GM12878 (cell line): Measurements from ENCODE around the gene PSG1. TPM values are rescaled to one million over a fixed set of nuclear protein-coding genes. Genes with fewer than 3 reads are reported as not detected.
"Not testable (repeated sequence)": the region's sequence is repeated elsewhere in the genome, so short reads cannot be mapped to it uniquely, and the experiment has no call there.

Experiments used
- ATAC-seq: fragments of 200-7000 bp; cut with Tn5 transposase; 3 replicates; pipeline ENCODE4 v1.9.1; 2020; ENCODE audit warnings: mild to moderate bottlenecking, moderate library complexity
- BruUV-seq: library from RNA; stranded (reverse); fragments of 400-500 nt; replicated peaks from 2 replicates; lab custom pipeline; 2021; lab: Mats Ljungman, UMichigan
- CTCF ChIA-PET: fragments of 300-600 bp; sonication (Branson Sonifier 250); formaldehyde crosslinking; extraction: SDS; loops from one replicate; lab custom pipeline; 2021; ENCODE audit warnings: inconsistent platforms; lab: Yijun Ruan, JAX
- POLR2A ChIA-PET: fragments of 350-600 bp; formaldehyde crosslinking; extraction: SDS; loops from one replicate; lab custom pipeline; 2021; ENCODE audit warnings: inconsistent platforms; lab: Charles Lee
- RAD21 ChIA-PET: fragments of 300-600 bp; sonication (Branson Sonifier 250); formaldehyde crosslinking; loops from one replicate; lab custom pipeline; 2023; ENCODE audit warnings: antibody characterized with exemption; ENCODE audit not compliant: unreplicated experiment; lab: Charles Lee
- SMC1A ChIA-PET: fragments of 300-600 bp; sonication (Branson Sonifier 250); formaldehyde crosslinking; loops from one replicate; lab custom pipeline; 2023; ENCODE audit not compliant: unreplicated experiment, uncharacterized antibody; lab: Charles Lee
- DNase-seq: peaks from one replicate; pipeline ENCODE4 v3.0.0-alpha.2; 2011; ENCODE audit warnings: low read depth, low spot score
- FAIRE-seq: peaks from 3 replicates; lab custom pipeline; 2011; peaks lifted over from hg19 to GRCh38; lab: Jason Lieb, UNC
- H2AFZ ChIP-seq: 2 replicates; pipeline ENCODE4 v1.6.0; 2011; ENCODE audit warnings: low read depth, low read length, control low read depth; ENCODE audit not compliant: control insufficient read depth
- H3K27ac ChIP-seq: 2 replicates; pipeline ENCODE4 v1.5.1; 2011; ENCODE audit warnings: control low read depth; ENCODE audit not compliant: control insufficient read depth, insufficient read depth
- H3K27me3 ChIP-seq, 2 experiments: replicated peaks in 1 of 2; 2 replicates each; pipeline versions ENCODE4 v1.6.0 to v1.6.1; 2011; ENCODE audit warnings: low read length in 1 of 2; ENCODE audit not compliant: control insufficient read depth in 2 of 2, insufficient read depth in 2 of 2
- H3K36me3 ChIP-seq, 2 experiments: 2 replicates each; pipeline ENCODE4 v1.5.1; 2011; ENCODE audit warnings: low read length in 1 of 2; ENCODE audit not compliant: control insufficient read depth in 2 of 2, insufficient read depth in 2 of 2
- H3K4me1 ChIP-seq: 2 replicates; pipeline ENCODE4 v1.6.1; 2011; ENCODE audit warnings: mild to moderate bottlenecking, low read length, moderate library complexity, mixed read lengths; ENCODE audit not compliant: control insufficient read depth, insufficient read depth
- H3K4me2 ChIP-seq: 2 replicates; pipeline ENCODE4 v1.6.0; 2011; ENCODE audit warnings: control low read depth; ENCODE audit not compliant: control insufficient read depth, insufficient read depth
- H3K4me3 ChIP-seq: fragments of 200-600 bp; sonication (generic); 2 replicates; pipeline ENCODE4 v1.5.1; 2016
- H3K79me2 ChIP-seq: 2 replicates; pipeline ENCODE4 v1.6.0; 2011; ENCODE audit warnings: low read length; ENCODE audit not compliant: control insufficient read depth, insufficient read depth
- H3K9ac ChIP-seq: 2 replicates; pipeline ENCODE4 v1.8.0; 2011; ENCODE audit warnings: low read length, control low read depth, mixed read lengths; ENCODE audit not compliant: control insufficient read depth, insufficient read depth
- H3K9me3 ChIP-seq: replicated peaks from 3 replicates; pipeline ENCODE4 v1.5.1; 2011; ENCODE audit warnings: mild to moderate bottlenecking, low read length; ENCODE audit not compliant: control insufficient read depth, insufficient read depth
- H4K20me1 ChIP-seq: 2 replicates; pipeline ENCODE4 v1.6.0; 2011; ENCODE audit not compliant: control insufficient read depth, insufficient read depth
- WGBS: methylation state at CpG from one replicate; pipeline ENCODE4 v1.1.6; 2016; ENCODE audit warnings: low lambda C conversion rate; ENCODE audit not compliant: insufficient replicate concordance, insufficient coverage; ENCODE audit errors: missing lambda C conversion rate; 5-methylcytosine and 5-hydroxymethylcytosine counted together
- in situ Hi-C: fragments of 300-500 bp; cut with MboI; formaldehyde crosslinking; loops from 9 replicates; pipeline ENCODE4 v1.14.3; 2018; ENCODE audit warnings: mixed read lengths
- intact Hi-C: fragments of 100-400 bp; cut with micrococcal nuclease; formaldehyde crosslinking; loops from one replicate; pipeline ENCODE4 v1.14.2; 2022; ENCODE audit not compliant: unreplicated experiment
- polyA plus RNA-seq, 11 experiments: library from polyadenylated mRNA; depleted of rRNA in 4 of 11; unstranded in 6 of 11; stranded (reverse) in 5 of 11; fragments of >200 nt; fragmentation: Nextera tagmentation in 4 of 11; fragmentation: Illumina TruSeq in 1 of 11; extraction: Ambion mirVana in 4 of 11; extraction: Trizol in 1 of 11; gene quantifications; 1 replicate in 1 of 11; 2 replicates in 10 of 11; pipeline versions ENCODE4 v1.2.1 to v1.2.3, GENCODE V29; 2011 to 2016; ENCODE audit warnings: inconsistent platforms in 2 of 11, missing spikeins in 2 of 11, low read depth in 1 of 11
- total RNA-seq, 4 experiments: library from RNA; depleted of rRNA in 3 of 4; stranded (reverse); fragments of >200 nt in 3 of 4; fragmentation: Illumina TruSeq in 1 of 4; extraction: Trizol in 1 of 4; gene quantifications; 2 replicates each; pipeline versions ENCODE4 v1.2.1 to v1.2.3, GENCODE V29; 2013 to 2021

PSG1 gene
- total and polyA plus RNA-seq, 10 of the 15 experiments (the other 5 are each of a cell fraction or from before 2014, with no cell fraction given), result not detected

DNA sequence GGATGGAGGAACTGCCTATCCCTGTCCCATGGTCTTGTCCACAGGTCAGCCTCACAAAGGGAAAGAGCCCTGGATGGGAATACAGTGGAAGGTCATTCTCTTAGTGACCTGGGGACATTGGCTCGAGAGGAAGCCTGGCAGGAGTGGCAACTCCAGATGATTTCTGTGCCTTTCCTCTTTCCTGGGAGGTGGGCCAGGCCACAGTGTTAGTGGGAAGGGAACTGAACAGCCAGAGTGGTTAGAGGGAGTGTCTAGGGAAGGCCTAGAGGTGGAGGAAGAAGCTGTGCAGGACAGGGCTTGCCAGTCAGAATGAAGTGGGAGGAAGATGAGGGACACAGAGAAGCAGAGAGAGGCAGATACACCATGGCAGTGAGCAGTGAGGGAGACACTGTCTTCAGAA is 3.6 kb downstream of the PSG1 start:
- POLR2A ChIA-PET, in situ Hi-C loops, DNase-seq, H4K20me1 ChIP-seq, intact Hi-C loops, FAIRE-seq, H3K27ac ChIP-seq, RAD21 ChIA-PET, H3K4me2 ChIP-seq, CTCF ChIA-PET, H3K79me2 ChIP-seq, SMC1A ChIA-PET, H3K36me3 ChIP-seq, H3K9me3 ChIP-seq, ATAC-seq, H3K27me3 ChIP-seq, BruUV-seq, H2AFZ ChIP-seq, H3K4me3 ChIP-seq, H3K4me1 ChIP-seq, H3K9ac ChIP-seq: not testable (repeated sequence)
- 0% methylated on average over 1 of the region's 1 CpG for WGBS

DNA sequence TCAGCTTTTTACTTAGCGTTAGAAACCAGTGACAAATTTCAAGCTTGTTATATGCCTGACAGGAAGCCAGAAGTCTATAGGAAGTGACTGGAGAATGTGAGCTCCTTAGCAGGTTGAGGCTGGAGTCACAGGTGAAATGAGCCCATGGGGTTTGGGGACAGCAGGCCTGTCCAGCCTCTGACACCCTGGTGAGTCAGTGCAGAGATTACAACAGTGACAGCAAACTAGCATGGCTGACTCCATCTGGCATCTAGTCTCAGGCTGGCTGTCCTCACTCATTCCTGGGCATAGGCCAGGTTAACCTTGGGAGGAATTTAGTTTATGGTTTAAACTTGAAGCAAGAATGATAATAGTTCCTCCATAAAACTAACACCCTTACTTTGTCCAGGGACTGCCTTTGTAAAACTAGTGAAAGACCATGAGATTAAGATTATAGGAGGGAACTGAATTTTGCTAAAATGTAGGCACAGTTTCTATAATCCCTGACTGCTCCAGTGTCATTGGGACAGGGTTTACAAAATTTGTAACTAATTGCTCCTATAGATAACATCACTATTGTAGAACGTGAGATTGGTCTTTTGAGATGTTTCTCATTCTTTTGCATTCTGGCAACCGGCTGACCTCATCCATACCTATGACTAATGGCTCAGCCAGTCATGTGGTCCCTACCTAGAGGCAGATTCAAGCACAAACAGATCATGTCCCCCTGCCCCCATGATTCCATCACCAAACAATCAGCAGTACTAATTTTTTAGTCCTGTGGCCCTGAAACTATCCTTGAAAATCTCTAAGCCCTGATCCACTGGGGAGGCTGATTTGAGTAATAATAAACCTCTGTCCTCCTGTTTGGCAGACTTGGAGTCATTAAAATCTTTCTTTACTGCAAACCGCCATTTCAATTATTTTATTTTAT is 4.4 kb downstream of the PSG1 start:
- WGBS, result 27% methylated on average over 4 of the region's 4 CpGs
- SMC1A ChIA-PET, H3K79me2 ChIP-seq, H3K27me3 ChIP-seq, intact Hi-C loops, DNase-seq, H3K9ac ChIP-seq, in situ Hi-C loops, H3K9me3 ChIP-seq, BruUV-seq, POLR2A ChIA-PET, RAD21 ChIA-PET, H3K4me2 ChIP-seq, FAIRE-seq, H4K20me1 ChIP-seq, H3K4me3 ChIP-seq, ATAC-seq, H3K4me1 ChIP-seq, H3K36me3 ChIP-seq, CTCF ChIA-PET, H3K27ac ChIP-seq, H2AFZ ChIP-seq: not testable (repeated sequence)

DNA sequence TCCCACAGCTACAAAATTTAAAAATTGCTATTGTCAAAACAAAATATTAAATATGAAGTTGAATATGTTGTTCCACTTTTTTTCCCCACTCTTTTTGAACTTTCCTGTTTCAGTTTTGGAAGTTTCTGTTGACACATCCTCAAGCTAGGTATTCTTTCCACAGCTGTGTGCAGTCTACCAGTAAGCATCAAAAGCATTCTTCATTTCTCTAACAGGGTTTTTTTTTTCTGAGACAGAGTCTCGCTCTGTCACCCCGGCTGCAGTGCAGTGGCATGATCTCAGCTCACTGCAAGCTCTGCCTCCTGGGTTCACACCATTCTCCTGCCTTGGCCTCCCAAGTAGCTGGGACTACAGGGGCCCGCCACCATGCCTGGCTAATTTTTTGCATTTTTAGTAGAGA is 5.4 kb downstream of the PSG1 start:
- H3K4me1 ChIP-seq, BruUV-seq, POLR2A ChIA-PET, H3K4me2 ChIP-seq, FAIRE-seq, ATAC-seq, H3K4me3 ChIP-seq, H3K36me3 ChIP-seq, H3K9ac ChIP-seq, H3K27ac ChIP-seq, H3K9me3 ChIP-seq, RAD21 ChIA-PET, in situ Hi-C loops, DNase-seq, intact Hi-C loops, H3K79me2 ChIP-seq, SMC1A ChIA-PET, H4K20me1 ChIP-seq, H3K27me3 ChIP-seq, H2AFZ ChIP-seq: not testable (repeated sequence)
- CTCF ChIA-PET, result interaction anchor here (0.7 kb wide), 1 partner anchor 331 kb away, joined by 3 read pairs; the partner anchor contains the start of gene PSG4
- 11% methylated on average over 3 of the region's 3 CpGs for WGBS
